GM20431 (cell line): ENCODE results near the gene SLC35A4.

ENCODE experiments used
- in situ Hi-C: fragments of 300-500 bp; cut with MseI, MboI; formaldehyde crosslinking; loops from one replicate; pipeline ENCODE4 v1.15.0; 2020; ENCODE audit warnings: low sequenced_read_pairs; ENCODE audit not compliant: unreplicated experiment

SLC35A4 gene

GRCh38 chr5:140564196-140565023, at the start of gene SLC35A4, which contains the start of gene APBB3:
SLC35A4 (plus strand) TSS chr5:140564828; CDS start chr5:140567170, 2,342 bp downstream.
APBB3 (minus strand) TSS chr5:140564598; CDS start chr5:140564245, 353 bp downstream.
- in situ Hi-C loops, result no loop called here

GRCh38 chr5:140524003-140524402, 40.6 kb upstream of the SLC35A4 start:
- in situ Hi-C loops, result no loop called here

- in situ Hi-C loops, result no loop called here
These were observed 24.4 kb upstream of the SLC35A4 start for GRCh38 chr5:140540227-140540626.

- in situ Hi-C loops, result no loop called here
These were observed 21.7 kb upstream of the SLC35A4 start for GRCh38 chr5:140542972-140543371.

- in situ Hi-C loops, result no loop called here
These were observed 19.6 kb upstream of the SLC35A4 start for GRCh38 chr5:140544986-140545385.

GRCh38 chr5:140545606-140546005, 19.0 kb upstream of the SLC35A4 start:
- in situ Hi-C loops, result no loop called here

GRCh38 chr5:140546851-140547507, 17.6 kb upstream of the SLC35A4 start:
- in situ Hi-C loops, result no loop called here

- in situ Hi-C loops, result no loop called here
These were observed 16.9 kb upstream of the SLC35A4 start, which contains the start of gene EIF4EBP3 for GRCh38 chr5:140547508-140548299. EIF4EBP3 (plus strand) TSS chr5:140547662; CDS start chr5:140547738, 76 bp downstream.

- in situ Hi-C loops, result no loop called here
These were observed 16.3 kb upstream of the SLC35A4 start for GRCh38 chr5:140548300-140548688.

- in situ Hi-C loops, result no loop called here
These were observed 15.8 kb upstream of the SLC35A4 start for GRCh38 chr5:140548791-140549190.

GRCh38 chr5:140549237-140550144, 15.1 kb upstream of the SLC35A4 start:
- in situ Hi-C loops, result no loop called here

GRCh38 chr5:140550147-140551079, 14.2 kb upstream of the SLC35A4 start:
- in situ Hi-C loops, result no loop called here

GRCh38 chr5:140551872-140552271, 12.8 kb upstream of the SLC35A4 start:
- in situ Hi-C loops, result no loop called here

GRCh38 chr5:140553657-140554056, 11.0 kb upstream of the SLC35A4 start:
- in situ Hi-C loops, result no loop called here

GRCh38 chr5:140554454-140554853, 10.2 kb upstream of the SLC35A4 start:
- in situ Hi-C loops, result no loop called here

GRCh38 chr5:140555747-140556312, 8.8 kb upstream of the SLC35A4 start:
- in situ Hi-C loops, result no loop called here

- in situ Hi-C loops, result no loop called here
These were observed 8.2 kb upstream of the SLC35A4 start for GRCh38 chr5:140556438-140556837.

GRCh38 chr5:140557136-140557805, 7.4 kb upstream of the SLC35A4 start, which contains the start of gene SRA1:
SRA1 (minus strand) TSS chr5:140557473; CDS start chr5:140557452, 21 bp downstream.
- in situ Hi-C loops, result no loop called here
